SK-MEL-5 (cell line): ENCODE data around the gene OR8B3. TPM values are rescaled to one million over a fixed set of nuclear protein-coding genes. Genes with fewer than 3 reads are reported as not detected.
A peak's percentile ranks its signal among the peaks of the same experiment; 100 is the strongest.
"Not testable (repeated sequence)": the region's sequence is repeated elsewhere in the genome, so short reads cannot be mapped to it uniquely, and the experiment has no call there.

Experiments
- DNase-seq: peaks from one replicate; pipeline ENCODE4 v3.0.0-alpha.2; 2016; ENCODE audit warnings: low read depth, low spot score
- in situ Hi-C: cut with HindIII; loops from 2 replicates; pipeline ENCODE4 v1.10.0; 2016; ENCODE audit warnings: low sequenced_read_pairs, high pct_unique_total_duplicates, low pct_unique_long_range_greater_than_20kb
- total RNA-seq: library from RNA; depleted of rRNA; stranded (reverse); fragments of >200 nt; shearing (Covaris generic); gene quantifications from 2 replicates; pipeline ENCODE4 v1.2.3, GENCODE V29; 2014; rRNA removed

OR8B3 gene
- total RNA-seq, 1 experiment from 2014 or later: not detected

GRCh38 chr11:124394408-124394807 is 4.4 kb downstream of the OR8B3 start:
- in situ Hi-C loops: no loop called here
- DNase-seq: peak; percentile 8

DNA sequence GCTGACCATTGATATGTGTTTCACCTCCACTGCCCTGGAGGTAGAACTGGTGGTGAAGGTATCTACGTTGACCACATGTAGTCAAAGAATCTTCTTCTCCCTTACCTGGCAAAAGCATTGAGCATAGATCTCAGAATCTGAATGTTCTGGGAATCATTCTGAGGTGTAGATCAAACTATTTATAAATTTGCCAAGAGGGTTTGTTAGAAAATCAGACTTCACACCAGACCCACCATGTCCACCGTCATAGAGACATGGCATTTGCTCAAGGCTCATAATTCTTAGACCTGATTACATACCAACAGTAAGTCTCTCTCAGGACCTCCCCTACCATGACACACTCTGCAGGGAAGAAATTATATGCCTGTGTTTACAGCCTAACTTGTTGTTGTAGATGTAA is 14.4 kb downstream of the OR8B3 start, which contains the start of gene OR8B2:
Gene OR8B2 (minus strand): TSS at position 101 of the 400 bp plus-strand sequence. CDS start 1,156 bp downstream, outside the sequence.
- in situ Hi-C loops: no loop called here

DNA sequence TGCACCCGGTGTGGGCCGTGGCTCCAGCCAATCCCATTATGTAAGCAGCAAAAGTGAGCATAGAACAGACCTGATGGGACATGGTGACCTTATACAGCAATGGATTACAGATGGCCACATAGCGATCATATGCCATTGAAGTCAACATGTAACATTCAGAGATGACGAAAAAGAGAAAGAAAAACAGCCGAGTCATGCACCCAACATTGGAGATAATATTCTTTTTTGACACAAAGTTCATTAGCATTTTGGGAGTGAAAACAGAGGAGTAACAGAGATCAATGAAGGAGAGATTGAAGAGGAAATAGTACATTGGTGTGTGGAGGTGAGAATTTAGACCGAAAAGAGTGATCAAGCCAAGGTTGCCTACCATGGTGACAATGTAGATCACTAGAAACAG is 16.0 kb downstream of the OR8B3 start:
- DNase-seq, in situ Hi-C loops: not testable (repeated sequence)

More for the DNA sequence above, 14.4 kb downstream of the OR8B3 start, which contains the start of gene OR8B2:
- no peak for DNase-seq

- in situ Hi-C loops: no loop called here
- DNase-seq: no peak
These were observed 18.2 kb downstream of the OR8B3 start for GRCh38 chr11:124380585-124380984.

DNA sequence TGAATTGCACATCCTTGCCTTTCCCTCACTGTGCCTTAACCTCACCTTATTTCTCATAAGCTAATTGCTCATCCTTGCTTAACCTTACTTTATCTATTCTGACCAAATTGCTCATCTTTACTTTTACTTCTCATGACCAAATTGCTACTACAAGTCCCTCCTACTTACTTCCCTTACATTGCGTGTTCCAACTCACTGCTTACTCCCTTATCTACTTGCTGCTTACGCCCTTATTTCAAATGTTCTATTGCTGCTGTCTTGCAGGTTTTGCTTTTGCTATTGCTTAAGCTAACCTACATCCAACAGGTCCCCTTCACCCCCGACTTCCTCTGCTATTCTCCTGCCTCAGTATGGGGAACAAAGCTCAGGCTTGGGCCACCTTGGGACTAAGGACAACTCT is 22.5 kb downstream of the OR8B3 start:
- DNase-seq: no peak
- in situ Hi-C loops: no loop called here

DNA sequence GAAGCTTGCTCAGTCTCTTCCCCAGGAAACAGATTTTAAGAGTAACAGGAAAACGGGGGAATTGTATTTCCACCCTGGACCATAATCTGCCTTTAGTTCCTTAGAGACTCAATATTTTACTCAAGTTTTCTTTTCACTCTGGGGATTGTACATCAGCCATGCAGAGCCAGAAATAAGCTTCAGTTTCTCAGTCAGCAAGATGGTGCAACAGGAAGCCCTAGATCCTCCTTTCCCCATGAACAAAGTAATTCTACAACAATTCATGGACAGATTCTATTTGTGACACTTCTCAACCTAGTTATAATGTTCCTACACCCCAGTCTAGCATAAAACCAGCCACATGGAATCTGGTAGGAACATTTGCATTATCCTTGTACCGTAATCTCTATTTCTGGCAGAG is 39.3 kb downstream of the OR8B3 start:
- DNase-seq: no peak
- in situ Hi-C loops: no loop called here

- in situ Hi-C loops: no loop called here
- no peak for DNase-seq
These were observed 52.4 kb downstream of the OR8B3 start for GRCh38 chr11:124346311-124346955.

Other genes starting within 250 kb of the OR8B3 start
- not detected in 2 replicates for gene OR10D3, start 215.7 kb downstream of the OR8B3 start, total RNA-seq
- not detected in 2 replicates for gene OR8G1, start 157.9 kb downstream of the OR8B3 start, total RNA-seq
- gene OR8G5, start 142.6 kb downstream of the OR8B3 start, total RNA-seq: not detected in 2 replicates
- gene OR8D1, start 85.1 kb downstream of the OR8B3 start, total RNA-seq: not detected in 2 replicates
- gene OR8D2, start 78.8 kb downstream of the OR8B3 start, total RNA-seq: not detected in 2 replicates
- gene OR8B2, start 14.5 kb downstream of the OR8B3 start, total RNA-seq: not detected in 2 replicates
- not detected in 2 replicates for gene OR8B4, start 25.8 kb upstream of the OR8B3 start, total RNA-seq
- gene OR8B8, start 46.7 kb upstream of the OR8B3 start, total RNA-seq: not detected in 2 replicates
- gene OR8B12, start 144.6 kb upstream of the OR8B3 start, total RNA-seq: not detected in 2 replicates
- gene OR8A1, start 171.0 kb upstream of the OR8B3 start, total RNA-seq: not detected in 2 replicates
- gene PANX3, start 212.4 kb upstream of the OR8B3 start, total RNA-seq: not detected in 2 replicates
- 19.1 and 22.0 TPM in 2 replicates for gene TBRG1, start 223.8 kb upstream of the OR8B3 start, total RNA-seq